ENCODE measurements around the gene MTG1. TPM values are rescaled to one million over a fixed set of nuclear protein-coding genes. Genes with fewer than 3 reads are reported as not detected.

MTG1 gene, protein sequence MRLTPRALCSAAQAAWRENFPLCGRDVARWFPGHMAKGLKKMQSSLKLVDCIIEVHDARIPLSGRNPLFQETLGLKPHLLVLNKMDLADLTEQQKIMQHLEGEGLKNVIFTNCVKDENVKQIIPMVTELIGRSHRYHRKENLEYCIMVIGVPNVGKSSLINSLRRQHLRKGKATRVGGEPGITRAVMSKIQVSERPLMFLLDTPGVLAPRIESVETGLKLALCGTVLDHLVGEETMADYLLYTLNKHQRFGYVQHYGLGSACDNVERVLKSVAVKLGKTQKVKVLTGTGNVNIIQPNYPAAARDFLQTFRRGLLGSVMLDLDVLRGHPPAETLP
- total RNA-seq, result 14.5 and 21.1 TPM in 2 replicates

DNA sequence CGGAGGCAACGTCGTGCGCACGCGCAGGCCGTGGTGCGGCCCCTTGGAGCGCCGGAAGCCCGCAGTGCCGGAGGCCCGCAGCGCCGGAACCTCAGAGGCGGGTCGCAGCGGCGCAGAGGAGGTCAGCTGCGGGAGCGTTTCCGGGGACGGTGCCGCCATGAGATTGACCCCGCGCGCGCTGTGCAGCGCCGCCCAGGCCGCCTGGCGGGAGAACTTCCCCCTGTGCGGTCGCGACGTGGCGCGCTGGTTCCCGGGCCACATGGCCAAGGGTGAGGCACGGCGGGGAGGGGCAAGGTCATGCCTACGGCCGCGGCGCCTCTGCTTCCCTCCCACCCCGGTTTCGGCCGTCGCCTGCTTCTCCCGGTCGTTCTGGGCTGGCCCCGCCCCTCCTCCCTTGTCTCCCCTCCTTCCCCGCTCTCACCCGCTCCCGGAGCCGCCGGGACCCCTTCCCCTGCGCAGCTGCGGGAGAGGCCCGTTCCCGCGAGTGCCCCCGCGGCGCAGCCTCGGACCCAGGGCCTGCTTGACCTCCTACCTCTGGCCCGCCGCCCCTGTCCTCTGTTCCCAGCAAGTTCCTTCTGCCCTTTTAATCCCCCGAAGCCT lies at the start of gene MTG1:
MTG1 (plus strand) TSS at position 94 of the 600 bp plus-strand sequence; CDS start at position 158, 64 bp downstream.

DNA sequence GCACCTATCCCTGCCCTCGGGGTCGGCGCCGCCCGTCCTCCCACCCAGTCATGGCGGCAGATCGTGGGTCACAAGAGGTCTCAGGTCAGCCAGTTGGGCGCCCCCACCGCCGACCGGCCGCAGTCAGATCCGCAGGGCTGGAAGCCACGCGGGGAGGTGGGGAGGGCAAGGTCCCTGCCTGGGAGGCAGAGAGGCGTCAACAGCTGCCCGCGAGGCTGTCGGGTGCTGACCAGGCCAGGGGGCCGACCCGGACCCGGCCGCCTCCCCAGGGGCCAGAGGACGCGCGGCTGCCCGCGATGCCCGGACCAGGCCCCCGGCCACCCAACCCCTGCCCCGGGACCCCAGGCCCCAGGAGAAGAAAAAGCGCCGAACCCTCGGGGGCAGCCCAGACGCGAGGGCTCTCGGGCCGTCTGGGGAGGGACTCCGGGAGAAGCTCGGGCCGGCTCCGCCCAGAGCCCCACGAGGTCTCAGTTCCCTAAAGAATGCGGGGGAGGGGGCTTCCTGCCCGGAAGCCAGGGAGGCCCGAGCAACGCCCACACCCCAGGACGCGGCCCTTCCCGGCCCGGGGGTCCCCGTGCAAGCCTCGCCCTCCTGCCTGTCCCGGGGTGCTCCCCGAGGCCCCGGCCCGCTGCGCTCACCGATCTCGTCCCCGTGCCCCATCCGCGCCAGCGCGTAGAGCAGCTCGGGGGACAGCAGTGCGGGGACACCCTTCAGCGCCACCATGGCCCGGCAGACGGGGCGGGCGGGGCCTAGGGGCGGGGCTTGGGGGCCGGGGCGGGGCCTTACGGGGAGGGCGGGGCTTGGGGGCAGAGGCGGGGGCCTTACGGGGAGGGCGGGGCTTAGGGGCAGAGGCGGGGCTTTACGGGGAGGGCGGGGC lies 36.4 kb upstream of the MTG1 start, which contains the start of gene FUOM:
FUOM (minus strand) TSS at position 735 of the 877 bp plus-strand sequence; CDS start at position 723, 12 bp downstream.

DNA sequence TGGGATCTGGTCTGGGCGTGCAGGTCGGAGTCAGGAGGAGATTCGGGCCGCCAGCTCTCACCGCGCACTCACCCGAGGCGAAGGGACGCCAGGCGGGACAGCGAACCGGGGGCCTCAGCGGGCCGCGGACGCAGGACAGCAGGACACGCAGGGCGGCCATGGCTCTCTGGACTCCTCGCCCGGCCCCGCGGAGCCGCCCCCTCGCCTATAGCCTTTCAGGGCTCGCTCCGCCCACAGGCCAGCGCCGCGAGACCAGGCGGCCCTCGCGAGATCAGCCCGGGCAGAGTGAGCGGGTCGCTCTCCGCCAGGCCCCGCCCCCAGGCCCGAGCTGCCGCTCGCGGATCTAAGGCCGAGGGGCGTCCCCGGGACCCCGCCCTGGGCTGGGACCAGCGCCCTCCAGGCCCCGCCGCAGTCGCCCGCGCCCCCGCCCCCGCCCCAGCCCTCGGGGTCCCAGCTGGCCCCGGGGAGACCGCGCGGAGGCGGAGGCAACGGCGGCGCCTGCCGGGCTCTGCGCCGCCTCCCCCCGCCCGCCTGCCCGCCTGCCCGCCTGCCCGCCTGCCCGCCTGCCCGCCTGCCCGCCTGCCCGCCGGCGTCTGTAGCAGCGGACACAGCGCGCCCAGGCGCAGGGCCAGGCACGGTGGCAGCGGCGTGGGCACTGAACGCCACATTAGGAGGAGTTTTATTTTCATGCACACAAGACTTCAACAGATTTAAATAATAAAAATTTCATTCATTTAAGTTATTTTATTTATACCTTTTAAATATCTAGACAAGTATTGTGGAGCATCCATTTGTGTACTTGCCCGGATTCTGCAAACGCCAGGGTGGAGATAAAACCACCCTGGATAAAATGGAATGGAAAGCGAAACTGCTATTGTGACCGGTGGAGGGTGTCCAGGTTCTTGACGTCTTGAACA lies 20.5 kb upstream of the MTG1 start, which contains the start of gene ECHS1:
ECHS1 (minus strand) TSS at position 181 of the 917 bp plus-strand sequence; CDS start at position 160, 21 bp downstream.

DNA sequence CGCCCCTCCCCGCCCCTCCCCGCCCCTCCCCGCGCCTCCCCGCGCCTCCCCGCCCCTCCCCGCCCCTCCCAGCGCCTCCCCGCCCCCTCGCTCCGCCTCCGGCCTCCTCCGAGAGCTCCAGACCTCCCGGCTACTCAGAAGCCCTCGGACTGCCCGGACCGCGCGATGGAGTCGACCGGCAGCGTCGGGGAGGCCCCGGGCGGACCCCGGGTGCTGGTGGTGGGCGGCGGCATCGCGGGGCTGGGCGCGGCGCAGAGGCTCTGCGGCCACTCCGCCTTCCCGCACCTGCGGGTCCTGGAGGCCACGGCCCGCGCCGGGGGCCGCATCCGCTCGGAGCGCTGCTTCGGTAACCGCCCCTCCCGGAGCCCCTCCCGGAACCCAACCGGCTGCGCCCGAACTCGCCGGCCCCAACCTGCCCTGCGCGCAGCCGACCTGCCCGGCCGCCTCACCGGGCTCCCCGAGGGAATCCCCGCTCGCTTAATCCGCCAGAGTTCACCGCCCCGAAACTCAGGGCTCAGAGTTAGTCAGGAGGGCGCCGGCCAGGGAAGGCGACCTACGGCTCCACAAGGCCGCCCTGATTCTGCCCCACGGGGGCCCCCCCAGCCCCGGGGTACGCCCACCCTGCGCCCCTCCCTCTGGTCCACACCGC lies 14.7 kb upstream of the MTG1 start, which contains the start of gene PAOX:
PAOX (plus strand) TSS at position 111 of the 649 bp plus-strand sequence; CDS start at position 166, 55 bp downstream.

DNA sequence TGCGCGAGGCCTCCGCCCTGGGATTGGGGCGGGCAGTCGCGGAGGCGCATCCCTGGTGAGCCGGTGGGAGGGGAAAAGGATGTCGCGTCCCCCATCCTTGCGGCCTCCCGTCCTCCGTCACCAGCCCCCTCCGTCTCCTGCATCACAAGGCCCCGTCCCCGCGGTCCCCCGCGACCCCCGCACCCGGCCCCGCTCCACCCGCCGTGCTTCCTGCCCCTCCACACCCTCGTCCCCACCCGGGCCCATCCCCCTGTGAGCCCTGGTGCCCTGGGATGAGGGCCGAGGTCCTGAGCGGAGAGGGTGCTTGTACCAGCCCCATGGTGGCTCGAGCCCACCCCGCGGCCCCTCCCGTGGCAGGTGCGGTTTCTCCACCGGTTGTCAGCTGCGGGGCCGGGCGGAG lies 30.6 kb downstream of the MTG1 start, which contains the start of gene SPRN:
SPRN (minus strand) TSS at position 25 of the 400 bp plus-strand sequence. CDS start 944 bp downstream, outside the sequence.

DNA sequence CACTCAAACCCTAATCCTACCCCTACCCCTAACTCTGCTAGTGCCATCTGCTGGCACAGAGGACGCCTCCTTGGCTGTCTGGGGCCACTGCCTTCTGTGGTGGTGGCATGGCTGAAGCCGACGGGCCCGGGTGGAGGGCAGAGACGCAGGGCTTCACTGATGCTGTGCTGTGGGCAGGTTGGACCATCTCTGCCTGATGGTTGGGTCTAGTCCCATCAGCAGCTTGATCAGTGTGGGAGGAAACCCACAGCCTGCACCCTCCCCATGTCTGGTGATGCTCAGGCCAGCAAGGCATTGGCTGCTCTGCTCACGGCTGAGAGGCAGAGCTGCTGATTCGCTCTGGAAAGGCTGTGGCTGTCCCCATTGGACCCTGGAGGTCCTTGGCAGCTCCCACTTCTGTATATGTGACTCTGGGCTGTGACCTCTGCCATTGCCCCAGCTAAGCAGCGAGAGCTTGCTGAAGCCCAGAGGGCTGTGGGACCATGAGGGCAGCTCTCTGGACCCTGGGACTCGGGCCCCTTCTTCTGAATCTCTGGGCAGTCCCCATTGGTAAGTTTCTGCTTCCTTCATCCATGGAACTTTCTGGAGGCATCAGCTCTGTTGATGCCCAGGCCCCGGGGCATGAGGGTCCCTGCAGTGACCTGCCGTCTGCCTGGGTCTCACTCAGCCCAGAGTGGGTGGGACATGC lies 59.7 kb downstream of the MTG1 start, which contains the start of gene SCART1:
SCART1 (plus strand) TSS at position 430 of the 688 bp plus-strand sequence; CDS start at position 483, 53 bp downstream.

Other genes with a start within 250 kb of the MTG1 start
- gene KNDC1, start 233.9 kb upstream of the MTG1 start, total RNA-seq, result 0.29 and 0.62 TPM in 2 replicates
- not detected in 2 replicates for gene UTF1, start 163.9 kb upstream of the MTG1 start, total RNA-seq
- gene VENTX, start 156.3 kb upstream of the MTG1 start, total RNA-seq, result not detected in 2 replicates
- gene ADAM8, start 117.3 kb upstream of the MTG1 start, total RNA-seq, result 0.34 and 1.2 TPM in 2 replicates
- gene TUBGCP2, start 85.3 kb upstream of the MTG1 start, total RNA-seq, result 30.7 and 40.2 TPM in 2 replicates
- gene ZNF511, start 85.2 kb upstream of the MTG1 start, total RNA-seq, result 14.3 and 25.5 TPM in 2 replicates
- gene CALY, start 57.3 kb upstream of the MTG1 start, total RNA-seq, result not detected in 2 replicates
- gene PRAP1, start 46.8 kb upstream of the MTG1 start, total RNA-seq, result not detected in 2 replicates
- gene FUOM, start 36.1 kb upstream of the MTG1 start, total RNA-seq, result 13.4 and 17.3 TPM in 2 replicates
- gene ECHS1, start 20.8 kb upstream of the MTG1 start, total RNA-seq, result 68.0 and 73.4 TPM in 2 replicates
- 1.7 and 3.7 TPM in 2 replicates for gene PAOX, start 14.9 kb upstream of the MTG1 start, total RNA-seq
- 0.20 and 0.75 TPM in 2 replicates for gene SPRN, start 30.5 kb downstream of the MTG1 start, total RNA-seq
- gene SCART1, start 59.8 kb downstream of the MTG1 start, total RNA-seq, result 0.73 and 2.2 TPM in 2 replicates
- 0.64 and 2.2 TPM in 2 replicates for gene CYP2E1, start 133.2 kb downstream of the MTG1 start, total RNA-seq
- 0.05 TPM in 1 of 2 replicates, not detected in the other for gene SYCE1, start 171.4 kb downstream of the MTG1 start, total RNA-seq
- not detected in 2 replicates for gene FRG2B, start 232.6 kb downstream of the MTG1 start, total RNA-seq

Data from cardiac ventricle fibroblast (primary cell).